A673 (cell line): Measurements from ENCODE around the gene PTK6.

Experiments
- EZH2 ChIP-seq: fragments of 200-600 bp; sonication (generic); IDR thresholded peaks from 2 replicates; pipeline ENCODE4 v1.6.1; 2017; ENCODE audit warnings: borderline replicate concordance, low read depth, mild to moderate bottlenecking, mixed read lengths, antibody characterized with exemption, low read length; ENCODE audit not compliant: poor library complexity, severe bottlenecking
- TF ChIP-seq, protein P1 (sequence below): fragments of 300-800, 200-600 bp; sonication (generic); conservative IDR thresholded peaks from 2 replicates; pipeline ENCODE4 v1.5.1; 2017; ENCODE audit warnings: low read depth, mild to moderate bottlenecking, antibody characterized with exemption, low read length, moderate library complexity, mixed read lengths

DNA sequence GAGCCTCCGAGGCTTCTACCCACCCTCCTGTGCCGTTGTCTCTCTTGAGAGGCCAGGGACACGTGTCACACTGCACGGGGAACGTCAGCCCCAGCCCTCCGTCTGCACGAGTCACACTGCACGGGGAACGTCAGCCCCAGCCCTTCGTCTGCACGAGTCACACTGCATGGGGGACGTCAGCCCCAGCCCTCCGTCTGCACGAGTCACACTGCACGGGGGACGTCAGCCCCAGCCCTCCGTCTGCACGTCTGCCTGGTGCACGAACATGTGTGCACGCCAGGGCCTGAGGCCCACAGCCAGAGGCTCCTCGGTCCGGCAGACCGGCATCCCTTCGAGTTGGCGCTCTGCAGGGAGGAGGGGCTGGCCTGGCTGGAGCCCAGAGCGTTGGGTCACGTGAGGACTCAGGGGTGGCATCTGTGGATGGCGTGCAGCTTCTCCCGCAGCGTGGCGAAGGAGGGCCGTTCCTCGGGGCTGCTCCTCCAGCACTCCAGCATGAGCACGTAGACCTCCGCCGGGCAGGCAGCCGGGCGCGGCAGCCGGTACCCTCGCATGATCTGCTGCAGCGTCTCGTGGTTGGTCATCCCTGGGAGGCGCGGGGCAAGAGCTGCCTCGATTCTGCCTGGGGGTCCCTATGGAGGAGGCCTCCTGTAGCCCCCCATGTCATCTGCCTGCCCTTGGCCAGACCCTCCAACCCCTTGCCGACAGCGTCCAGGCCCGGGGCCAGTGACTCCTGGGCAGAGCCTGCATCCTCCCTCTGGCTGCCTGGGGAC is 3.4 kb upstream of the PTK6 start:
- TF ChIP-seq, protein P1, sequence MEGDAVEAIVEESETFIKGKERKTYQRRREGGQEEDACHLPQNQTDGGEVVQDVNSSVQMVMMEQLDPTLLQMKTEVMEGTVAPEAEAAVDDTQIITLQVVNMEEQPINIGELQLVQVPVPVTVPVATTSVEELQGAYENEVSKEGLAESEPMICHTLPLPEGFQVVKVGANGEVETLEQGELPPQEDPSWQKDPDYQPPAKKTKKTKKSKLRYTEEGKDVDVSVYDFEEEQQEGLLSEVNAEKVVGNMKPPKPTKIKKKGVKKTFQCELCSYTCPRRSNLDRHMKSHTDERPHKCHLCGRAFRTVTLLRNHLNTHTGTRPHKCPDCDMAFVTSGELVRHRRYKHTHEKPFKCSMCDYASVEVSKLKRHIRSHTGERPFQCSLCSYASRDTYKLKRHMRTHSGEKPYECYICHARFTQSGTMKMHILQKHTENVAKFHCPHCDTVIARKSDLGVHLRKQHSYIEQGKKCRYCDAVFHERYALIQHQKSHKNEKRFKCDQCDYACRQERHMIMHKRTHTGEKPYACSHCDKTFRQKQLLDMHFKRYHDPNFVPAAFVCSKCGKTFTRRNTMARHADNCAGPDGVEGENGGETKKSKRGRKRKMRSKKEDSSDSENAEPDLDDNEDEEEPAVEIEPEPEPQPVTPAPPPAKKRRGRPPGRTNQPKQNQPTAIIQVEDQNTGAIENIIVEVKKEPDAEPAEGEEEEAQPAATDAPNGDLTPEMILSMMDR, result no peak
- TF ChIP-seq EZH2, result no peak
